Astrocyte (in vitro differentiated cells and primary cell): ENCODE results near the gene PIGQ. TPM values are rescaled to one million over a fixed set of nuclear protein-coding genes. Genes with fewer than 3 reads are reported as not detected.

Source experiments
- DNase-seq: peaks from one replicate; pipeline ENCODE4 v3.0.0-alpha.2; 2010; ENCODE audit warnings: low read depth
- FAIRE-seq: peaks from 2 replicates; lab custom pipeline; 2011; peaks lifted over from hg19 to GRCh38; lab: Jason Lieb, UNC
- H2AFZ ChIP-seq: 2 replicates; pipeline ENCODE4 v1.6.0; 2012; ENCODE audit warnings: low read depth, low read length, inconsistent platforms
- H3K27ac ChIP-seq: 2 replicates; pipeline ENCODE4 v1.5.1; 2011; ENCODE audit warnings: low read depth, low read length, inconsistent platforms
- H3K27me3 ChIP-seq: 2 replicates; pipeline ENCODE4 v1.6.0; 2011; ENCODE audit warnings: low read length, inconsistent platforms; ENCODE audit not compliant: insufficient read depth
- H3K36me3 ChIP-seq: 2 replicates; pipeline ENCODE4 v1.5.1; 2011; ENCODE audit warnings: low read length, inconsistent platforms; ENCODE audit not compliant: insufficient read depth
- H3K4me1 ChIP-seq: 2 replicates; pipeline ENCODE4 v1.5.1; 2011; ENCODE audit warnings: low read length, inconsistent platforms; ENCODE audit not compliant: insufficient read depth
- H3K4me2 ChIP-seq: 2 replicates; pipeline ENCODE4 v1.6.0; 2012; ENCODE audit warnings: low read length, inconsistent platforms
- H3K4me3 ChIP-seq: 2 replicates; pipeline ENCODE4 v1.5.1; 2011; ENCODE audit warnings: low read depth, mild to moderate bottlenecking, low read length, inconsistent platforms; ENCODE audit not compliant: insufficient read depth
- H3K79me2 ChIP-seq: 2 replicates; pipeline ENCODE4 v1.6.0; 2012; ENCODE audit warnings: mild to moderate bottlenecking, low read length, inconsistent platforms; ENCODE audit not compliant: insufficient read depth
- H3K9ac ChIP-seq: 2 replicates; pipeline ENCODE4 v1.6.0; 2012; ENCODE audit warnings: mild to moderate bottlenecking, low read length, inconsistent platforms
- H3K9me3 ChIP-seq: 2 replicates; pipeline ENCODE4 v1.5.1; 2012; ENCODE audit warnings: low read depth, mild to moderate bottlenecking, low read length, inconsistent platforms; ENCODE audit not compliant: insufficient read depth
- H4K20me1 ChIP-seq: 2 replicates; pipeline ENCODE4 v1.6.0; 2012; ENCODE audit warnings: low read length, inconsistent platforms; ENCODE audit not compliant: insufficient read depth
- H3K27ac Mint-ChIP-seq: one replicate; pipeline ENCODE4 v1.8.0; 2021; ENCODE audit warnings: mild to moderate bottlenecking, mixed read lengths; ENCODE audit not compliant: unreplicated experiment
- H3K27me3 Mint-ChIP-seq: one replicate; pipeline ENCODE4 v1.8.0; 2021; ENCODE audit warnings: low read depth, mixed read lengths; ENCODE audit not compliant: unreplicated experiment
- H3K36me3 Mint-ChIP-seq: one replicate; pipeline ENCODE4 v1.8.0; 2021; ENCODE audit warnings: low read depth, mixed read lengths; ENCODE audit not compliant: unreplicated experiment
- H3K4me1 Mint-ChIP-seq: one replicate; pipeline ENCODE4 v1.8.0; 2021; ENCODE audit warnings: low read depth, mixed read lengths; ENCODE audit not compliant: unreplicated experiment
- H3K4me3 Mint-ChIP-seq: one replicate; pipeline ENCODE4 v1.8.0; 2021; ENCODE audit warnings: mild to moderate bottlenecking, moderate library complexity, mixed read lengths; ENCODE audit not compliant: unreplicated experiment
- H3K9me3 Mint-ChIP-seq: one replicate; pipeline ENCODE4 v1.8.0; 2021; ENCODE audit warnings: mild to moderate bottlenecking, mixed read lengths; ENCODE audit not compliant: unreplicated experiment
- CTCF ChIP-seq: IDR thresholded peaks from 2 replicates; pipeline ENCODE4 v1.5.1; 2011; ENCODE audit warnings: low read depth, mild to moderate bottlenecking, inconsistent platforms, low read length, moderate library complexity; ENCODE audit not compliant: insufficient read depth
- EZH2 ChIP-seq: IDR thresholded peaks from 2 replicates; pipeline ENCODE4 v1.6.1; 2012; ENCODE audit warnings: mild to moderate bottlenecking, low read length, inconsistent platforms; ENCODE audit not compliant: insufficient read depth
- total RNA-seq: library from RNA; stranded (reverse); gene quantifications from 2 replicates; pipeline ENCODE4 v1.2.1, GENCODE V29; 2021

Gene PIGQ
- total RNA-seq, 1 donor from 2014 or later = 22.4 TPM

GRCh38 chr16:564690-565418, 4.9 kb upstream of the PIGQ start:
- Histone ChIP-seq H3K4me3 (no peak overlapping the region), H3K36me3 (no peaks in the 10 kb centered on the region), H3K27me3 (peaks cover 12% of the 10 kb centered on the region), H3K27ac (no peak overlapping the region), H4K20me1 (no peaks in the 10 kb centered on the region), H3K79me2 (peaks cover under 1% of the 10 kb centered on the region), H2AFZ (no peak overlapping the region), H3K9ac (no peak overlapping the region), H3K9me3 (no peaks in the 10 kb centered on the region), H3K4me1 (peaks cover 12% of the 10 kb centered on the region), H3K4me2 (no peak overlapping the region)
- FAIRE-seq (no peak), DNase-seq (no peak)
- no peaks in the 10 kb centered on the region for H3K9me3 Mint-ChIP-seq
- no peak overlapping the region for H3K4me3 Mint-ChIP-seq
- H3K27ac Mint-ChIP-seq = no peak overlapping the region
- peaks cover 3% of the 10 kb centered on the region for H3K4me1 Mint-ChIP-seq
- peaks cover 7% of the 10 kb centered on the region for H3K27me3 Mint-ChIP-seq
- H3K36me3 Mint-ChIP-seq = no peaks in the 10 kb centered on the region
- no peak for TF ChIP-seq EZH2
- no peak for TF ChIP-seq CTCF

GRCh38 chr16:565419-566330, 4.1 kb upstream of the PIGQ start:
- Histone ChIP-seq H3K27me3 (peaks cover 11% of the 10 kb centered on the region), H3K79me2 (peaks cover 8% of the 10 kb centered on the region), H2AFZ (no peak overlapping the region), H3K9ac (no peak overlapping the region), H3K4me3 (no peak overlapping the region), H3K36me3 (no peaks in the 10 kb centered on the region), H3K27ac (no peak overlapping the region), H4K20me1 (peaks cover 1% of the 10 kb centered on the region), H3K9me3 (no peaks in the 10 kb centered on the region), H3K4me2 (no peak overlapping the region), H3K4me1 (peaks cover 14% of the 10 kb centered on the region)
- TF ChIP-seq CTCF = no peak
- TF ChIP-seq EZH2 = no peak
- H3K27me3 Mint-ChIP-seq = peaks cover 7% of the 10 kb centered on the region
- peaks cover 3% of the 10 kb centered on the region for H3K4me1 Mint-ChIP-seq
- DNase-seq (no peak), FAIRE-seq (no peak)
- H3K9me3 Mint-ChIP-seq = no peaks in the 10 kb centered on the region
- no peak overlapping the region for H3K27ac Mint-ChIP-seq
- no peaks in the 10 kb centered on the region for H3K36me3 Mint-ChIP-seq
- no peak overlapping the region for H3K4me3 Mint-ChIP-seq
